ENCODE measurements around the gene EFNB2.

DNA sequence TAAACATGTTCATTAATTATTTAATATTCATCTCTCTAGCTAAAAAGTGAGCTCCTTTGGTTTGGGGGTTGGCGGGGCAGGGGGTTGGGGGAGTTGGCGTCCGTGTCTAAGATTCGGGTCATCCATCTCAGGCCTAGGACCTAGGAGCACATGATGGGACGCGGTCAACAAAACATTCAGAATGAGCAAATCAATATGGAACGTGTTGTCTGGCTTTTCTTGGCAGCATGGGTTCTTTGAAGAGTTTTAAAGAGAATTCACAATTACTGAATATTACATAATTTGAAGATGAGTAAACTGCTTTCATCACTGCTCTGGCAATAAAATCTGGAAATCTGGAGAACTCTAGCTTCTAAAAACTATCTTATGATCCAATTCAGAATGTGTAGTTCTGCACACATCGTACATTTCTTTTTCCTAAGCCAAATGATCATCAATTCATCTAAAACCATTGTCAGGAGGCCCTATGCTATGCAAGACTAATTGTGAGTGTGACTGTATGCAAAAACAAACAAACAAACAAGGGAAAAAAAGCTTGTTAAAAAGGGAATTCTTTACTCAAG is 37.9 kb upstream of the EFNB2 start:
- TF ChIP-seq CREB1 (IDR thresholded peaks at IDR 0.05; ENCODE audit: low read depth) (no peak), RAD21 (IDR thresholded peaks at IDR 0.05; ENCODE audit: low read depth) (no peak), EP300 (IDR thresholded peaks at IDR 0.05; ENCODE audit: borderline replicate concordance) (no peak), CEBPB (IDR thresholded peaks at IDR 0.05) (no peak)
